Esophagus muscularis mucosa (tissue), 4 donors: ENCODE measurements around the gene CFAP73. TPM values are rescaled to one million over a fixed set of nuclear protein-coding genes. Genes with fewer than 3 reads are reported as not detected.
A peak's percentile ranks its signal among the peaks of the same experiment; 100 is the strongest.

Experiments
- DNase-seq: peaks from one replicate; pipeline ENCODE4 v3.0.0-alpha.2; 2017; ENCODE audit errors: extremely low spot score
- H3K27ac ChIP-seq, 4 donors: fragments of 200-600 bp; sonication (generic); replicated peaks in 1 of 4; 1 replicate in 3 of 4; 2 replicates in 1 of 4; pipeline ENCODE4 v1.5.1; 2016 to 2019; ENCODE audit warnings: mild to moderate bottlenecking in 1 of 4
- H3K27me3 ChIP-seq, 4 donors: fragments of 200-600 bp; sonication (generic); one replicate each; pipeline versions ENCODE4 v1.5.1 to v1.6.0; 2016 to 2019
- H3K36me3 ChIP-seq, 4 donors: fragments of 200-600 bp; sonication (generic); one replicate each; pipeline ENCODE4 v1.5.1; 2016 to 2019
- H3K4me1 ChIP-seq, 4 donors: fragments of 200-600 bp; sonication (generic); one replicate each; pipeline ENCODE4 v1.5.1; 2016 to 2019
- H3K4me3 ChIP-seq, 4 donors: fragments of 200-600 bp; sonication (generic); 1 replicate in 2 of 4; 2 replicates in 2 of 4; pipeline ENCODE4 v1.5.1; 2016 to 2019; ENCODE audit warnings: mild to moderate bottlenecking in 4 of 4, moderate library complexity in 1 of 4
- H3K9me3 ChIP-seq, 4 donors: fragments of 200-600 bp; sonication (generic); 1 replicate in 3 of 4; 2 replicates in 1 of 4; pipeline ENCODE4 v1.5.1; 2016 to 2019
- EP300 ChIP-seq: sonication (generic); formaldehyde crosslinking; IDR thresholded peaks from one replicate; pipeline ENCODE4 v1.6.1; 2017; ENCODE audit warnings: antibody characterized with exemption
- POLR2A ChIP-seq: fragments of 450-650 bp; IDR thresholded peaks from one replicate; pipeline ENCODE4 v1.6.1; 2017; ENCODE audit warnings: antibody characterized with exemption, moderate library complexity, mild to moderate bottlenecking, low read depth
- POLR2AphosphoS5 ChIP-seq, 2 donors: sonication (generic); formaldehyde crosslinking; IDR thresholded peaks; one replicate each; pipeline ENCODE4 v1.6.1; 2017; ENCODE audit warnings: antibody characterized with exemption in 2 of 2
- WGBS: methylation state at CpG from one replicate; pipeline ENCODE4 v1.1.5; 2018; 5-methylcytosine and 5-hydroxymethylcytosine counted together
- intact Hi-C: fragments of 100-400 bp; cut with DNase I; formaldehyde crosslinking; loops from one replicate; pipeline ENCODE4 v1.15.1; 2023
- total RNA-seq, 4 donors: library from RNA; depleted of rRNA; stranded (reverse); fragments of >200 nt; gene quantifications; one replicate each; pipeline versions ENCODE4 v1.1.0 to v1.2.1, GENCODE V29; 2016
- TF ChIP-seq, protein P1 (sequence below), 3 experiments: fragments of 200-600 bp in 2 of 3; fragments of 450-650 bp in 1 of 3; sonication (generic) in 2 of 3; IDR thresholded peaks; one replicate each; pipeline ENCODE4 v1.5.1; 2017 to 2019; ENCODE audit warnings: antibody characterized with exemption in 3 of 3, mild to moderate bottlenecking in 2 of 3, moderate library complexity in 1 of 3

Gene CFAP73
- total RNA-seq, 4 donors from 2014 or later: not detected

DNA sequence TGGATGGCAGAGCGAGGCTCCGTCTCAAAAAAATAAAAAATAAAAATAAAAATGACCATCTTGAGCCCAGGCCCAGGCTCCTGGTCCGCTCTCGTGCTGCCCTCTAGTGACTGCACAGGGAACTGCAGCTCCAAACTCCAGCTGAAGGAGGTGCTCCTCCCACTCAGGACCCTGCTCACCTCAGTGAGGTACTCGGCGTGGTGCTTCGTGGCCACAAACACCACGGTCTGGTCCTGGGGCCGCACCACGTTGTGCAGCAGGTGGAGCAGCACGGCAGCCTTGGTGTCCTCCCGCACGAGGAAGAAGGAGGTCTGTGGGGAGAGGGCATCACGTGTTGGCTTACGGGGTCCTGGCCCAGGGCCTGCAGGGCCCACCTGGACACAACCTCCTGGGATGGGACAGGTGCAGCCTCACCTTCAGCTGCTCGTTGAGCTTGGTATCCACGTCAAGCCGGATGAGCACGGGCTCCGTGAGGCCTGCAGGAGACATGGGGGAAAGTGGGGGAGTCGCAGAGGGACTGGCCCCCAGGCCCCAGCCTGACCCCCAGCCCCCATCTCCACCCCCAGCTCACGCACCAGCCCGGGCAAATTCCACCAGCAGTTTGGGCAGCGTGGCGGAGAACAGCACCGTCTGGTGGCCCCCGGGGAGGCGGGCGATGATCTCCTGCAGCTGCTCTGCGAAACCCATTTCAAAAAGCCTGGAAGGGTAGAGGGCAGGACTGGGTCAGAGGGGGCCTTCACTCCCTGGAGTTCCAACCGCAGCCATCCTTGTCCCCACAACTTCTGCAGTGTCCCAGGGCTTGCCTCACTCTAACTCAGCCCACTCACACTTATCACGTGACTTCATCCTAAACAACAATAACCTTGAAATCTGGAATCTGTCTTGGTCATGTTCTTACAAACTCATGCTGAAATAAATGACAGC, 25.2 kb downstream of the CFAP73 start:
- Histone ChIP-seq H3K27me3 (no peaks in the 10 kb centered on the region), H3K9me3 (peaks cover 0 to 7% (median 3%) of the 10 kb centered on the region in 4 donors), H3K4me3 (no peak overlapping the region), H3K36me3 (peaks cover 95 to 100% (median 99%) of the 10 kb centered on the region in 4 donors), H3K4me1 (no peaks in the 10 kb centered on the region), H3K27ac (no peak overlapping the region)
- no peak for DNase-seq
- intact Hi-C loops: loop anchor here (5.0 kb wide), 1 partner anchor 127 kb away; no protein-coding TSS in a partner anchor
- 36% methylated on average over 21 of the region's 32 CpGs for WGBS
- TF ChIP-seq, protein P1, sequence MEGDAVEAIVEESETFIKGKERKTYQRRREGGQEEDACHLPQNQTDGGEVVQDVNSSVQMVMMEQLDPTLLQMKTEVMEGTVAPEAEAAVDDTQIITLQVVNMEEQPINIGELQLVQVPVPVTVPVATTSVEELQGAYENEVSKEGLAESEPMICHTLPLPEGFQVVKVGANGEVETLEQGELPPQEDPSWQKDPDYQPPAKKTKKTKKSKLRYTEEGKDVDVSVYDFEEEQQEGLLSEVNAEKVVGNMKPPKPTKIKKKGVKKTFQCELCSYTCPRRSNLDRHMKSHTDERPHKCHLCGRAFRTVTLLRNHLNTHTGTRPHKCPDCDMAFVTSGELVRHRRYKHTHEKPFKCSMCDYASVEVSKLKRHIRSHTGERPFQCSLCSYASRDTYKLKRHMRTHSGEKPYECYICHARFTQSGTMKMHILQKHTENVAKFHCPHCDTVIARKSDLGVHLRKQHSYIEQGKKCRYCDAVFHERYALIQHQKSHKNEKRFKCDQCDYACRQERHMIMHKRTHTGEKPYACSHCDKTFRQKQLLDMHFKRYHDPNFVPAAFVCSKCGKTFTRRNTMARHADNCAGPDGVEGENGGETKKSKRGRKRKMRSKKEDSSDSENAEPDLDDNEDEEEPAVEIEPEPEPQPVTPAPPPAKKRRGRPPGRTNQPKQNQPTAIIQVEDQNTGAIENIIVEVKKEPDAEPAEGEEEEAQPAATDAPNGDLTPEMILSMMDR (IDR thresholded peaks at IDR 0.05): peak in 2 of 3 experiments; percentile 88 to 95
- no peak for TF ChIP-seq POLR2A
- TF ChIP-seq POLR2AphosphoS5 (IDR thresholded peaks at IDR 0.05): no peak

DNA sequence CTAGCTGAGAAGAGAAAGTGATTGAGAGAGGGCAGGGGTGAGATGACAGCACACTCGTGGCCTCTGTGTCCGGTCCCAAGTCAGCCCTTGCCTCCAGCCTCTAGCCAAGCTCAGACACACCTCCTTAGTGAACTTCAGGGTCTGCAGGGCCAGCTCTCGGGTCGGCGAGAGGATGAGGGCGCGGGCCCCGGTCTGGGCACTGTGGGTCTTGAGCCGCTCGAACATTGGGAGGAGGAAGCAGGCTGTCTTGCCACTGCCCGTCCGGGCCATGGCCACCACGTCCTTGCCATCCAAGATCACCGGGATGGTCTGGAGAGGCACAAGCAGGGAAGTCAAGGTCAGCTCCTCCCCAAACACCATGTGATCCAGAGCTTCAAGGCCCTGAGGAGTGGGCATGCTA, 29.5 kb downstream of the CFAP73 start:
- H3K36me3 ChIP-seq: peaks cover 64 to 73% (median 71%) of the 10 kb centered on the region in 4 donors
- H3K27me3 ChIP-seq: no peaks in the 10 kb centered on the region
- H3K4me3 ChIP-seq: no peak overlapping the region
- DNase-seq: no peak
- no peak for TF ChIP-seq POLR2AphosphoS5 (IDR thresholded peaks at IDR 0.05)
- WGBS: 97% methylated on average over 14 of the region's 14 CpGs
- peaks cover 4 to 19% (median 15%) of the 10 kb centered on the region in 4 donors for H3K4me1 ChIP-seq
- peaks cover 0 to 7% (median 3%) of the 10 kb centered on the region in 4 donors for H3K9me3 ChIP-seq
- intact Hi-C loops: no loop called here
- H3K27ac ChIP-seq: no peak overlapping the region

DNA sequence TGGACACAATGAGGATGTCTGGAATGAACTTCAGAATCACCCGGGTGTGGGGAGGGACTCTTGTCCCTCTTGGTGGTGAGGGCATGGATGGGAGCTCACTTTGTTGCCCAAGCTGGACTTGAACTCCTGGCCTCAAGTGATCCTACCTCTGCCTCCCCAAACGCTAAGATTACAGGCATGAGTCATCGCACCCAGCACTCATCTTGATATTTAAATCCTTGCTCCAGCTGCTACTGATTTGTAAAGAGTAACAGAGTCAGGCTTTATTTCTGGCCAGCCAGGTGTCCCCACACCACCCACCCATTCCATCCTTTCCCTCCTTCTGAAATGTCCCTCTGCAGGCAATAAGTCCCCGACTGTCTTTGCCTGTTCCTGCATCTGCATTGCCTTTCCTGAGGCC, 30.8 kb downstream of the CFAP73 start:
- no peak overlapping the region for H3K4me3 ChIP-seq
- DNase-seq: no peak
- H3K27ac ChIP-seq: no peak overlapping the region
- H3K9me3 ChIP-seq: peaks cover 0 to 7% (median 3%) of the 10 kb centered on the region in 4 donors
- intact Hi-C loops: no loop called here
- WGBS: 75% methylated on average over 4 of the region's 4 CpGs
- TF ChIP-seq POLR2A (no peak), POLR2AphosphoS5 (IDR thresholded peaks at IDR 0.05) (no peak)
- TF ChIP-seq, protein P1 (IDR thresholded peaks at IDR 0.05): no peak
- peaks cover 7 to 24% (median 21%) of the 10 kb centered on the region in 4 donors for H3K4me1 ChIP-seq
- H3K27me3 ChIP-seq: no peaks in the 10 kb centered on the region
- H3K36me3 ChIP-seq: peaks cover 53 to 60% (median 58%) of the 10 kb centered on the region in 4 donors

DNA sequence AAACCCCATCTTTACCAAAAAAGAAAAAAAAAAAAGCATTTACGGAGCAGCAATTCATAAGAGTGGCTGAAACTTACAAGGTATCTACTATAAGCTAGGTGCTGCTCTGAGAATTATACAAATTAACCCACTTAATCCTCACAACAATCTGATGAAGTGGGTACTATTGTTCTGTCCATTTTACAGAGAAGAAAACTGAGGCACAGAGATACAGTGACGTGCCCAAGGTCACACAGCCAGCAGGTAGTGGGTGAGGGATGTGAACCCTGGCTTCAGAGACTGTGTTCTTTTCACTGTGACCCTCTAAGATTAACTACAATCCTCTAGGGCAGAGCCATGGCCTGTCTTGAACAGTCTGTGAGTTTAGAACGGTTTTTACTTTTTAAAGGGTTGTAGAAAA, 32.5 kb downstream of the CFAP73 start:
- no peaks in the 10 kb centered on the region for H3K27me3 ChIP-seq
- peaks cover 0 to 7% (median 2%) of the 10 kb centered on the region in 4 donors for H3K9me3 ChIP-seq
- intact Hi-C loops: no loop called here
- DNase-seq: no peak
- TF ChIP-seq, protein P1 (IDR thresholded peaks at IDR 0.05): no peak
- TF ChIP-seq POLR2A (no peak), POLR2AphosphoS5 (IDR thresholded peaks at IDR 0.05) (no peak), EP300 (no peak)
- WGBS: 91% methylated on average over 3 of the region's 3 CpGs
- H3K4me3 ChIP-seq: no peak overlapping the region
- peaks cover 40 to 50% (median 42%) of the 10 kb centered on the region in 4 donors for H3K36me3 ChIP-seq
- no peak overlapping the region for H3K27ac ChIP-seq
- peaks cover 18 to 36% (median 32%) of the 10 kb centered on the region in 4 donors for H3K4me1 ChIP-seq

DNA sequence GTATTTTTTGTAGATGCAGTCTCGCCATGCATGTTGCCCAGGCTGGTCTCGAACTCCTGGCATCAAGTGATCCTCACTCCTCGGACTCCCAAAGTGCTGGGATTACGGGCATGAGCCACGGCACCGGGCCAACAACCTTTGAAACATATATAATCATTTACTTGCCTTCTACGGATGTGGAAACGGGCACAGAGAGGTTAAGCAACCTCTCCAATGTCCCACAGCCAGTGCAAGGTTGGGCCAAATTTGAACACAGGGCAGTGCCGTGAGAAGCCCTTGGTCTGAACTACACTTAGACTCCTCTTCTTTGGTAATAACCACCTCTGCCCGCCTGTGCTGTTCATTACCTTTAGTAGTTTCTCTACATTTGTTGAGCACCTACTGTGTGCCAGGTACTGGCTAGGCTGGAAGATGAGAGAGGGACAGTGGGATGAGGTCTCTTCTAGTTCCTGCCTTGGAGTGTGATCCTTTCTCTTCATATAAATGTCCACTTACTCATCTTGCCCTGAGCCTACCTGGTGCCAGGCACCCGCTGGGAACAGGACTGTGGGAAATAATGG, 33.6 kb downstream of the CFAP73 start:
- 95% methylated on average over 11 of the region's 11 CpGs for WGBS
- intact Hi-C loops: no loop called here
- Histone ChIP-seq H3K27ac (no peak overlapping the region), H3K27me3 (no peaks in the 10 kb centered on the region), H3K4me1 (peaks cover 23 to 41% (median 36%) of the 10 kb centered on the region in 4 donors), H3K36me3 (peaks cover 28 to 44% (median 33%) of the 10 kb centered on the region in 4 donors), H3K4me3 (no peak overlapping the region), H3K9me3 (no peaks in the 10 kb centered on the region)
- TF ChIP-seq EP300 (no peak), POLR2AphosphoS5 (IDR thresholded peaks at IDR 0.05) (no peak), POLR2A (no peak)
- TF ChIP-seq, protein P1 (IDR thresholded peaks at IDR 0.05): no peak
- no peak for DNase-seq
